Loucy (cell line): ENCODE data around the gene ARSI.

ENCODE experiments used
- H2AFZ ChIP-seq: fragments of 200-600 bp; sonication (generic); 2 replicates; pipeline ENCODE4 v1.6.0; 2016; ENCODE audit warnings: antibody characterized with exemption, mild to moderate bottlenecking, low read length, moderate library complexity
- H3F3A ChIP-seq: fragments of 200-600 bp; 2 replicates; pipeline ENCODE4 v1.6.0; 2016; ENCODE audit warnings: antibody characterized with exemption, low read depth, mild to moderate bottlenecking
- H3K27me3 ChIP-seq: fragments of 200-600 bp; sonication (generic); 2 replicates; pipeline ENCODE4 v1.6.1; 2014; ENCODE audit warnings: low read length, mild to moderate bottlenecking; ENCODE audit not compliant: insufficient read depth, poor library complexity, severe bottlenecking
- H3K36me3 ChIP-seq: fragments of 200-600 bp; sonication (generic); 2 replicates; pipeline ENCODE4 v1.6.1; 2016; ENCODE audit warnings: low read length; ENCODE audit not compliant: insufficient read depth
- H3K4me1 ChIP-seq: fragments of 200-600 bp; sonication (generic); 2 replicates; pipeline ENCODE4 v1.5.1; 2014; ENCODE audit warnings: low read length, mild to moderate bottlenecking; ENCODE audit not compliant: insufficient read depth, poor library complexity, severe bottlenecking
- H3K4me2 ChIP-seq: fragments of 200-600 bp; sonication (generic); 2 replicates; pipeline ENCODE4 v1.6.0; 2014; ENCODE audit warnings: antibody characterized with exemption, low read length, low read depth, mild to moderate bottlenecking; ENCODE audit not compliant: poor library complexity, severe bottlenecking
- H3K4me3 ChIP-seq: fragments of 200-600 bp; sonication (generic); 2 replicates; pipeline ENCODE4 v1.5.1; 2014; ENCODE audit warnings: low read length, mild to moderate bottlenecking, mixed read lengths; ENCODE audit not compliant: poor library complexity, severe bottlenecking
- H3K79me2 ChIP-seq: fragments of 200-600 bp; sonication (generic); 2 replicates; pipeline ENCODE4 v1.6.1; 2014; ENCODE audit warnings: low read length; ENCODE audit not compliant: insufficient read depth
- H3K9ac ChIP-seq: fragments of 200-600 bp; sonication (generic); 2 replicates; pipeline ENCODE4 v1.6.0; 2014; ENCODE audit warnings: mild to moderate bottlenecking, low read depth, low read length, moderate library complexity; ENCODE audit not compliant: poor library complexity, severe bottlenecking
- H3K9me2 ChIP-seq: fragments of 200-600 bp; sonication (generic); replicated peaks from 2 replicates; pipeline ENCODE4 v1.6.1; 2016; ENCODE audit warnings: low read depth, low read length, mixed read lengths
- H3K9me3 ChIP-seq: fragments of 200-600 bp; sonication (generic); 2 replicates; pipeline ENCODE4 v1.6.1; 2014; ENCODE audit warnings: mild to moderate bottlenecking, antibody characterized with exemption, low read length, low read depth; ENCODE audit not compliant: insufficient read depth
- H4K20me1 ChIP-seq: fragments of 200-600 bp; sonication (generic); 2 replicates; pipeline ENCODE4 v1.6.0; 2014; ENCODE audit warnings: antibody characterized with exemption, low read length, mild to moderate bottlenecking; ENCODE audit not compliant: insufficient read depth, poor library complexity, severe bottlenecking
- EZH2phosphoT487 ChIP-seq: fragments of 200-600 bp; IDR thresholded peaks from 2 replicates; pipeline ENCODE4 v1.6.1; 2018; ENCODE audit warnings: antibody characterized with exemption, mild to moderate bottlenecking, moderate library complexity, borderline replicate concordance
- TF ChIP-seq, protein P1 (sequence below): fragments of 200-600 bp; sonication (generic); conservative IDR thresholded peaks from 2 replicates; pipeline ENCODE4 v1.5.1; 2014; ENCODE audit warnings: mild to moderate bottlenecking, antibody characterized with exemption, low read length

Gene ARSI

GRCh38 chr5:150339841-150340240 lies 37.1 kb upstream of the ARSI start:
- Histone ChIP-seq H3K79me2 (no peaks in the 10 kb centered on the region), H3K36me3 (no peaks in the 10 kb centered on the region), H3K9ac (no peak overlapping the region), H3K27me3 (no peaks in the 10 kb centered on the region), H3F3A (no peaks in the 10 kb centered on the region), H3K9me3 (no peaks in the 10 kb centered on the region), H3K4me2 (no peak overlapping the region), H4K20me1 (no peaks in the 10 kb centered on the region), H3K4me3 (no peak overlapping the region), H3K4me1 (no peaks in the 10 kb centered on the region), H2AFZ (no peak overlapping the region), H3K9me2 (no peaks in the 10 kb centered on the region)
- TF ChIP-seq, protein P1, sequence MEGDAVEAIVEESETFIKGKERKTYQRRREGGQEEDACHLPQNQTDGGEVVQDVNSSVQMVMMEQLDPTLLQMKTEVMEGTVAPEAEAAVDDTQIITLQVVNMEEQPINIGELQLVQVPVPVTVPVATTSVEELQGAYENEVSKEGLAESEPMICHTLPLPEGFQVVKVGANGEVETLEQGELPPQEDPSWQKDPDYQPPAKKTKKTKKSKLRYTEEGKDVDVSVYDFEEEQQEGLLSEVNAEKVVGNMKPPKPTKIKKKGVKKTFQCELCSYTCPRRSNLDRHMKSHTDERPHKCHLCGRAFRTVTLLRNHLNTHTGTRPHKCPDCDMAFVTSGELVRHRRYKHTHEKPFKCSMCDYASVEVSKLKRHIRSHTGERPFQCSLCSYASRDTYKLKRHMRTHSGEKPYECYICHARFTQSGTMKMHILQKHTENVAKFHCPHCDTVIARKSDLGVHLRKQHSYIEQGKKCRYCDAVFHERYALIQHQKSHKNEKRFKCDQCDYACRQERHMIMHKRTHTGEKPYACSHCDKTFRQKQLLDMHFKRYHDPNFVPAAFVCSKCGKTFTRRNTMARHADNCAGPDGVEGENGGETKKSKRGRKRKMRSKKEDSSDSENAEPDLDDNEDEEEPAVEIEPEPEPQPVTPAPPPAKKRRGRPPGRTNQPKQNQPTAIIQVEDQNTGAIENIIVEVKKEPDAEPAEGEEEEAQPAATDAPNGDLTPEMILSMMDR, result no peak
- no peak for TF ChIP-seq EZH2phosphoT487

DNA sequence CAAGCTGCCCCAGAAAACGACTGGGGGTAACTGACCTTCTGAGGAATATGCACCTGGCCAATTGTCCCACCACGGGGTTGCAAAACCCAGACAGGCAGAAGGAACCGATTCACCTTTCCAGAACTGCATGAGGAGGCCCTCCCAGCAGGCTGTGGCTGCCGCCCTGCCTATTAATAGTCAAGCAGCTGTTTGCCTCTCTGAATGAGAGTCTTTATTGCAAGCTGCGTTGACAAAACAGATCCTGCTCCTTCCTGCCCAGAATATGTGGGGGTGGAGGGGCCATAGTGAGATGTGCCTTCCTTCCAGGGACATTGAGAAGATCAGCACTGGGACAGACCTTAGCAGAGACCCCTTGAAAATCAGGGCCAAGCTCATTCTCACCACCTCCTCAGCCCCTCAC lies 36.5 kb upstream of the ARSI start:
- Histone ChIP-seq H3K36me3 (no peaks in the 10 kb centered on the region), H3K27me3 (no peaks in the 10 kb centered on the region), H4K20me1 (no peaks in the 10 kb centered on the region), H2AFZ (no peak overlapping the region), H3K9me2 (no peaks in the 10 kb centered on the region), H3K9ac (no peak overlapping the region), H3K79me2 (no peaks in the 10 kb centered on the region), H3K4me2 (no peak overlapping the region), H3K4me1 (no peaks in the 10 kb centered on the region), H3K4me3 (no peak overlapping the region), H3F3A (no peaks in the 10 kb centered on the region), H3K9me3 (no peaks in the 10 kb centered on the region)
- TF ChIP-seq EZH2phosphoT487, result no peak
- TF ChIP-seq, protein P1, result no peak

DNA sequence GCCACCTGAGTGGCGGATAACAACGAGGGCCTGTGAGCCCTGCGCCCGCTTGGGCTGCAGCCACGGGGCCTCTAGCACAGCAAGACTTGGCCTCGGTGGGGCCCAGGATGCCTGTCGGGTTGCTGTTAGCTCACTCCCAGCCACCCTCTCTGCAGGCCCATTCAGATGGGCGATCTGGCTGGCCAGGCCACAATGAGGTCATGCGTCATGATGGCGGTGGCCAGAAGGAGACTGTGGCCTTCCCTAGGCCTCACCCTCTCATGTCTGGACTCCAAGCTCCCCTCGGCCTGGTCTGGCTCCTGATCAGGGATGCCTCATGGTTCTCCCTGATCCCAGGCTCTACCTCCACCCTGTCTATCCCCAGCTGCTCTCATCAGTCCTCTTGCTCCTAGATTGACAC lies 35.8 kb upstream of the ARSI start:
- Histone ChIP-seq H2AFZ (no peak overlapping the region), H3F3A (no peaks in the 10 kb centered on the region), H3K9me3 (no peaks in the 10 kb centered on the region), H3K27me3 (no peaks in the 10 kb centered on the region), H4K20me1 (no peaks in the 10 kb centered on the region), H3K4me3 (no peak overlapping the region), H3K4me2 (no peak overlapping the region), H3K79me2 (no peaks in the 10 kb centered on the region), H3K36me3 (no peaks in the 10 kb centered on the region), H3K9ac (no peak overlapping the region), H3K9me2 (no peaks in the 10 kb centered on the region), H3K4me1 (no peaks in the 10 kb centered on the region)
- TF ChIP-seq, protein P1, result no peak
- no peak for TF ChIP-seq EZH2phosphoT487
